HL-60 (cell line): ENCODE data around the gene FTCD.

Experiments
- DNase-seq, 2 experiments: peaks; one replicate each; pipeline ENCODE4 v3.0.0-alpha.2; 2010 to 2020; ENCODE audit warnings: low read depth in 1 of 2, low spot score in 1 of 2
- H3K27ac ChIP-seq: fragments of 250-450 bp; sonication (Bioruptor Pico); replicated peaks from 2 replicates; pipeline ENCODE4 v1.5.1; 2020; ENCODE audit warnings: mild to moderate bottlenecking, moderate library complexity
- H3K27me3 ChIP-seq: fragments of 250-450 bp; sonication (Bioruptor Pico); 2 replicates; pipeline ENCODE4 v1.5.1; 2021; ENCODE audit warnings: mild to moderate bottlenecking, moderate library complexity; ENCODE audit not compliant: insufficient read depth, poor library complexity, severe bottlenecking
- H3K4me3 ChIP-seq: replicated peaks from 2 replicates; pipeline ENCODE4 v1.5.1; 2011; ENCODE audit warnings: mild to moderate bottlenecking, control low read depth, low read length; ENCODE audit not compliant: insufficient read depth
- GABPA ChIP-seq: IDR thresholded peaks from 2 replicates; pipeline ENCODE4 v1.6.1; 2012; ENCODE audit warnings: low read depth
- POLR2AphosphoS5 ChIP-seq: IDR thresholded peaks from 2 replicates; pipeline ENCODE4 v1.6.1; 2012; ENCODE audit warnings: low read depth
- SPI1 ChIP-seq: IDR thresholded peaks from 2 replicates; pipeline ENCODE4 v1.6.1; 2012; ENCODE audit warnings: low read depth, mild to moderate bottlenecking, borderline replicate concordance
- TF ChIP-seq, protein P1 (sequence below): IDR thresholded peaks from one replicate; pipeline ENCODE4 v1.5.1; 2011; ENCODE audit warnings: low read length, control low read depth, inconsistent platforms; ENCODE audit not compliant: insufficient read depth
- TF ChIP-seq, protein P2 (sequence below): IDR thresholded peaks from 2 replicates; pipeline ENCODE4 v1.6.1; 2012; ENCODE audit warnings: low read depth; ENCODE audit not compliant: insufficient replicate concordance

Gene FTCD

DNA sequence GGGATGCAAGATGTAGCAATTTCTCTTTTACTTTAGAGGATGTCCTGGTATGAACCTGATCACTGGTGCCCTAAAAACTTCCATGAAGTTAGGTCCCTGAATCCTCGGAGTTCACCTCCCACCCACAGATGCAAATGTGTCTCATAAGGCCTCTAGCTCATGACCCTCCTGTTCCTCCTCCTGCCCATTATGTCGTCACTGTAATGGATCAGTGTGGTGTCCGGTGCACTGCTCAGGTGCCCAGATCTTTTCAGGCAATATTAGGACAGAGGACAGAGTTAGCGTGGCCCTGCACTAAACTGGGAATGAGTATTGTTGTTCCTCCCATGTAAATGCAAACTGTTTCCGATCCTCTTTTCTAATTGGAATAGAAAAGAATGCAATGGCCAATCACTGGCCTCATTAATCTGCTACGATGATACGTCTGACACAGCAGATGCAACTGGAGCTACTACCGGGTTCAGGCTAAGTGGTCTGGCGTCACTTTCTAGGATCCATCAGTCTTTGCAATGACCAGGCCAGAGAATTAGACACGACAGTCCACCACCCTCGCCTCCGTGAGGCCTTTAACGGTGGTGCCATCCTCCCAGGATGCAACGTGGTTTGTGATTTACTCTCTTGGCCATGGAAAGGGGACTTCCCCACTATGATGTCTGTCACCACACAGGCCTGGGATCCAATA lies 60.8 kb downstream of the FTCD start:
- Histone ChIP-seq H3K27ac (no peak overlapping the region), H3K27me3 (peaks cover 14% of the 10 kb centered on the region), H3K4me3 (no peak overlapping the region)
- TF ChIP-seq, protein P1, sequence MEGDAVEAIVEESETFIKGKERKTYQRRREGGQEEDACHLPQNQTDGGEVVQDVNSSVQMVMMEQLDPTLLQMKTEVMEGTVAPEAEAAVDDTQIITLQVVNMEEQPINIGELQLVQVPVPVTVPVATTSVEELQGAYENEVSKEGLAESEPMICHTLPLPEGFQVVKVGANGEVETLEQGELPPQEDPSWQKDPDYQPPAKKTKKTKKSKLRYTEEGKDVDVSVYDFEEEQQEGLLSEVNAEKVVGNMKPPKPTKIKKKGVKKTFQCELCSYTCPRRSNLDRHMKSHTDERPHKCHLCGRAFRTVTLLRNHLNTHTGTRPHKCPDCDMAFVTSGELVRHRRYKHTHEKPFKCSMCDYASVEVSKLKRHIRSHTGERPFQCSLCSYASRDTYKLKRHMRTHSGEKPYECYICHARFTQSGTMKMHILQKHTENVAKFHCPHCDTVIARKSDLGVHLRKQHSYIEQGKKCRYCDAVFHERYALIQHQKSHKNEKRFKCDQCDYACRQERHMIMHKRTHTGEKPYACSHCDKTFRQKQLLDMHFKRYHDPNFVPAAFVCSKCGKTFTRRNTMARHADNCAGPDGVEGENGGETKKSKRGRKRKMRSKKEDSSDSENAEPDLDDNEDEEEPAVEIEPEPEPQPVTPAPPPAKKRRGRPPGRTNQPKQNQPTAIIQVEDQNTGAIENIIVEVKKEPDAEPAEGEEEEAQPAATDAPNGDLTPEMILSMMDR: no peak
- DNase-seq: no peak

DNA sequence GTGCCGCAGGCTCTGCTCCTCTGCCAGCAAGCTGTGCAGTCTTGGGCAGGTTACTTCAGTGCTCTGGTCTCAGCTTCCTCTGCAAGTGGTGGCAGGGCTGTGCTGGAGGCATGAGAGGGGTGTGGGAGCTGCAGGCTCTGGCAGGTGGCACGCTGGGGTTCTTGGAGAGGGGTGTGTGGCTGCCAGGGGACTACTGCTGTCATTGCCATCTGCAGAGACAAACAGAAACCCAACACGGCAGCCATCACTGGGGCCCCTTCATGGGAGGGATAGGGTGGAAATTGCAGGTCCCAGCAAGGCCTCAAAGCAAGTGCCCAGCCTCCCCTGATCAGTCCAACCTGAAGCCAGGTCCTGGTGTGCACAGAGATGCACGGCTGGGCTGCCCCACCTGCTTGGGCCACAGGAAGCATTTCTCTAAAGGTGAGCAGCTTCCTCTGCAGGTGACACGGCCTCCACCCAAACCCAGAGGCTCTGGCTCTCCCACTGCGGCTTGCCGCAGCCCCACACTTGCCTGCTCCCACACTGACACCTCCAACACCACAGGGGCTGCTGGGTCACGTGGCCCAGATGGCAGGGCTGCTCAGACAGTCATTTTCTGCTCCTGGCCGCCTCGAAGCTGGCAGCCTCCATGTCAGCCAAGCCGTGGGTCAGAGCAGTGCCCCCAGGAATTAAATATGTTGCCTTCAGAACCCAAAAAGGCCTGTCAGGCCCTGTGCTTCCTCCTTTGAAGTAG lies 61.5 kb downstream of the FTCD start:
- DNase-seq: no peak
- TF ChIP-seq GABPA (no peak), SPI1 (no peak), POLR2AphosphoS5 (no peak)
- TF ChIP-seq, protein P2, sequence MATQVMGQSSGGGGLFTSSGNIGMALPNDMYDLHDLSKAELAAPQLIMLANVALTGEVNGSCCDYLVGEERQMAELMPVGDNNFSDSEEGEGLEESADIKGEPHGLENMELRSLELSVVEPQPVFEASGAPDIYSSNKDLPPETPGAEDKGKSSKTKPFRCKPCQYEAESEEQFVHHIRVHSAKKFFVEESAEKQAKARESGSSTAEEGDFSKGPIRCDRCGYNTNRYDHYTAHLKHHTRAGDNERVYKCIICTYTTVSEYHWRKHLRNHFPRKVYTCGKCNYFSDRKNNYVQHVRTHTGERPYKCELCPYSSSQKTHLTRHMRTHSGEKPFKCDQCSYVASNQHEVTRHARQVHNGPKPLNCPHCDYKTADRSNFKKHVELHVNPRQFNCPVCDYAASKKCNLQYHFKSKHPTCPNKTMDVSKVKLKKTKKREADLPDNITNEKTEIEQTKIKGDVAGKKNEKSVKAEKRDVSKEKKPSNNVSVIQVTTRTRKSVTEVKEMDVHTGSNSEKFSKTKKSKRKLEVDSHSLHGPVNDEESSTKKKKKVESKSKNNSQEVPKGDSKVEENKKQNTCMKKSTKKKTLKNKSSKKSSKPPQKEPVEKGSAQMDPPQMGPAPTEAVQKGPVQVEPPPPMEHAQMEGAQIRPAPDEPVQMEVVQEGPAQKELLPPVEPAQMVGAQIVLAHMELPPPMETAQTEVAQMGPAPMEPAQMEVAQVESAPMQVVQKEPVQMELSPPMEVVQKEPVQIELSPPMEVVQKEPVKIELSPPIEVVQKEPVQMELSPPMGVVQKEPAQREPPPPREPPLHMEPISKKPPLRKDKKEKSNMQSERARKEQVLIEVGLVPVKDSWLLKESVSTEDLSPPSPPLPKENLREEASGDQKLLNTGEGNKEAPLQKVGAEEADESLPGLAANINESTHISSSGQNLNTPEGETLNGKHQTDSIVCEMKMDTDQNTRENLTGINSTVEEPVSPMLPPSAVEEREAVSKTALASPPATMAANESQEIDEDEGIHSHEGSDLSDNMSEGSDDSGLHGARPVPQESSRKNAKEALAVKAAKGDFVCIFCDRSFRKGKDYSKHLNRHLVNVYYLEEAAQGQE: no peak
- TF ChIP-seq, protein P1: no peak
- H3K27me3 ChIP-seq: peaks cover 10% of the 10 kb centered on the region
- H3K4me3 ChIP-seq: no peak overlapping the region
- H3K27ac ChIP-seq: no peak overlapping the region

DNA sequence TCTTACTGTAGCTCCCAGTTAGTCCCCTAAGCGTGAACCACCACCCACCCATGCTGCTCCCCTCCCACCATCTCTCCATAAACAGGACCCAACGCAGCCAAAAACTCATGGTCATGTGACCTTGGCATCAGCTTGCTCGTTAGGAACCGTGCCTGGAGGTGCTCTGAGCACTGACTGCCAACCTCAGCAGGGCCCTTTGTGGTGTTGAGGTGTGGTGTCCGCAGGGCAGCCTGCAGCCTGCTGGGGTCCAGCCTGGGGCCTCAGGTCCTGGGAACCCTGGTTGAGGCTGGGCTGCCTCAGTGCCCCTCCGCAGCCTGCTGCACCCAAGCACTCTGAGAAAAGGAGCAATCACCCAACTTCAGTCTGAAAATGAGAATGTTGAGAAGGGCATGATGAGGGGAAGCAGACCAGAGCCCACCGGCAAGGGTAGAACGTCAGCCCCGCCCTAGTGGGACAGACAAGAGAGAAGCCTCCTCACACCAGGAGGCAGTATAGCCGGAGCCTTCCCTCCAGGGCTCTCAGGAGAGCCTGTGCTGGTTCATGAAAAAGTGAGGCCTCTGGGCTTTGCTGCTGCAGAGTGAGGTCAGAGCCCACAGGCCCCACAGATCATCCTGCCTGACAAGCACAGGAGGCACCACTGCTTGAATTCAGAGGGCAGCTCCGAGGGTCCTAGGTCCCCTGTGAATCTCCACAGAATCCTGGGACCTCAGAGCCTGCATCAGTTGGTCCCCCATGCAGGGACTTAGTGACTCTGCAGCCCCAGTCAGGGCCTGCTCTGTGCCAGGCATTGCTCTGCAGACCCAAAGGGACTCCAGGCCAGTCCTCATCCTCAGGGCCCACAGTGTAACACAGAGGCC lies 62.3 kb downstream of the FTCD start:
- Histone ChIP-seq H3K27me3 (peaks cover 9% of the 10 kb centered on the region), H3K4me3 (no peak overlapping the region), H3K27ac (no peak overlapping the region)
- no peak for DNase-seq
- TF ChIP-seq SPI1 (no peak), POLR2AphosphoS5 (no peak), GABPA (no peak)
- TF ChIP-seq, protein P1: no peak
- TF ChIP-seq, protein P2: no peak
